SK-N-SH treated with all-trans-retinoic acid at 6 μM for 48 hours (cell line): ENCODE measurements around the gene PIK3R6.

Source experiments
- ATAC-seq: fragments of 200-7000 bp; cut with Tn5 transposase; 3 replicates; pipeline ENCODE4 v1.9.1; 2020; ENCODE audit warnings: mild to moderate bottlenecking, moderate library complexity
- ARNTL ChIP-seq: fragments of 450-650 bp; formaldehyde crosslinking; IDR thresholded peaks from 2 replicates; pipeline ENCODE4 v1.5.0; 2020; ENCODE audit warnings: low read depth, mild to moderate bottlenecking, moderate library complexity, borderline replicate concordance
- BACH2 ChIP-seq: fragments of 250-450 bp; sonication (Bioruptor Pico); IDR thresholded peaks from 2 replicates; pipeline ENCODE4 v1.9.0; 2021; ENCODE audit warnings: mild to moderate bottlenecking, borderline replicate concordance
- CREB5 ChIP-seq: fragments of 250-450 bp; sonication (Bioruptor Pico); IDR thresholded peaks from 2 replicates; pipeline ENCODE4 v1.5.1; 2020; ENCODE audit warnings: low read depth, mild to moderate bottlenecking, moderate library complexity
- CSRNP3 ChIP-seq: fragments of 250-450 bp; sonication (Bioruptor Pico); IDR thresholded peaks from 2 replicates; pipeline ENCODE4 v1.5.1; 2021; ENCODE audit warnings: mild to moderate bottlenecking, moderate library complexity
- ESRRG ChIP-seq: fragments of 250-450 bp; sonication (Bioruptor Pico); IDR thresholded peaks from 2 replicates; pipeline ENCODE4 v1.6.1; 2021; ENCODE audit warnings: mild to moderate bottlenecking
- GLIS3 ChIP-seq: fragments of 250-450 bp; sonication (Bioruptor Pico); IDR thresholded peaks from 2 replicates; pipeline ENCODE4 v1.5.0; 2020; ENCODE audit warnings: mild to moderate bottlenecking, moderate library complexity
- ISL1 ChIP-seq: fragments of 250-450 bp; sonication (Bioruptor Pico); IDR thresholded peaks from 2 replicates; pipeline ENCODE4 v2.1.2; 2022; ENCODE audit warnings: mild to moderate bottlenecking, moderate library complexity
- OSR1 ChIP-seq: fragments of 250-450 bp; sonication (Bioruptor Pico); IDR thresholded peaks from 2 replicates; pipeline ENCODE4 v1.8.0; 2022; ENCODE audit warnings: moderate library complexity, mild to moderate bottlenecking, inconsistent platforms
- PATZ1 ChIP-seq: fragments of 250-450 bp; sonication (Bioruptor Pico); IDR thresholded peaks from 2 replicates; pipeline ENCODE4 v1.8.0; 2020; ENCODE audit warnings: mild to moderate bottlenecking, moderate library complexity, borderline replicate concordance
- POU6F1 ChIP-seq: fragments of 250-450 bp; sonication (Bioruptor Pico); IDR thresholded peaks from 2 replicates; pipeline ENCODE4 v1.8.0; 2021; ENCODE audit warnings: low read depth, mild to moderate bottlenecking, moderate library complexity, borderline replicate concordance
- PPARA ChIP-seq: fragments of 250-450 bp; sonication (Bioruptor Pico); IDR thresholded peaks from 2 replicates; pipeline ENCODE4 v1.5.0; 2020; ENCODE audit warnings: mild to moderate bottlenecking, borderline replicate concordance
- RARB ChIP-seq: fragments of 250-450 bp; sonication (Bioruptor Pico); IDR thresholded peaks from 2 replicates; pipeline ENCODE4 v1.8.0; 2021; ENCODE audit warnings: mild to moderate bottlenecking, moderate library complexity
- TOX ChIP-seq: fragments of 250-450 bp; sonication (Bioruptor Pico); IDR thresholded peaks from 2 replicates; pipeline ENCODE4 v1.8.0; 2021; ENCODE audit warnings: mild to moderate bottlenecking, moderate library complexity, borderline replicate concordance
- ZC3H10 ChIP-seq: fragments of 250-450 bp; sonication (Bioruptor Pico); IDR thresholded peaks from 2 replicates; pipeline ENCODE4 v1.5.1; 2021; ENCODE audit warnings: mild to moderate bottlenecking, moderate library complexity
- ZFP3 ChIP-seq: fragments of 250-450 bp; sonication (Bioruptor Pico); IDR thresholded peaks from 2 replicates; pipeline ENCODE4 v1.5.0; 2020; ENCODE audit warnings: mild to moderate bottlenecking, moderate library complexity
- ZFP30 ChIP-seq: fragments of 450-650 bp; formaldehyde crosslinking; IDR thresholded peaks from 2 replicates; pipeline ENCODE4 v1.5.0; 2022; ENCODE audit warnings: mild to moderate bottlenecking, moderate library complexity
- ZNF565 ChIP-seq: fragments of 450-650 bp; formaldehyde crosslinking; conservative IDR thresholded peaks from 2 replicates; pipeline ENCODE4 v1.5.0; 2020; ENCODE audit warnings: low read depth, mild to moderate bottlenecking, moderate library complexity
- ZNF8 ChIP-seq: fragments of 450-650 bp; formaldehyde crosslinking; IDR thresholded peaks from 2 replicates; pipeline ENCODE4 v1.5.0; 2020; ENCODE audit warnings: mild to moderate bottlenecking, moderate library complexity

Gene PIK3R6

GRCh38 chr17:8870406-8871040 lies 3.0 kb upstream of the PIK3R6 start:
- ATAC-seq = no peak
- TF ChIP-seq PATZ1 (CRISPR knock-in tag) (no peak), ZNF8 (CRISPR knock-in tag) (no peak), POU6F1 (CRISPR knock-in tag) (no peak)

GRCh38 chr17:8869114-8869815 lies 1.8 kb upstream of the PIK3R6 start:
- TF ChIP-seq CREB5 (CRISPR knock-in tag) (no peak), TOX (CRISPR knock-in tag) (no peak), ZFP30 (CRISPR knock-in tag) (no peak), ZNF565 (CRISPR knock-in tag) (no peak)
- ATAC-seq = 0 out of 3 replicates have a peak, but pooled peaks have one; percentile 27

- ATAC-seq = no peak
- no peak for TF ChIP-seq ZFP30 (CRISPR knock-in tag)
- TF ChIP-seq GLIS3 = no peak
- TF ChIP-seq PATZ1 (CRISPR knock-in tag) = no peak
- TF ChIP-seq CREB5 (CRISPR knock-in tag) = no peak
- TF ChIP-seq ISL1 (CRISPR knock-in tag) = no peak
- TF ChIP-seq PPARA = no peak
- TF ChIP-seq RARB (CRISPR knock-in tag) = no peak
- no peak for TF ChIP-seq ZC3H10 (CRISPR knock-in tag)
- no peak for TF ChIP-seq ESRRG (CRISPR knock-in tag)
- no peak for TF ChIP-seq TOX (CRISPR knock-in tag)
- TF ChIP-seq ARNTL (CRISPR knock-in tag) = no peak
- no peak for TF ChIP-seq ZFP3 (CRISPR knock-in tag)
- TF ChIP-seq ZNF8 (CRISPR knock-in tag) = no peak
- no peak for TF ChIP-seq ZNF565 (CRISPR knock-in tag)
Observed at GRCh38 chr17:8868529-8868951, 1.1 kb upstream of the PIK3R6 start.

GRCh38 chr17:8868092-8868491 lies 618 bp upstream of the PIK3R6 start:
- no peak for TF ChIP-seq ZFP30 (CRISPR knock-in tag)
- TF ChIP-seq OSR1 = no peak
- no peak for TF ChIP-seq POU6F1 (CRISPR knock-in tag)
- no peak for TF ChIP-seq ARNTL (CRISPR knock-in tag)
- TF ChIP-seq ZFP3 (CRISPR knock-in tag) = no peak
- TF ChIP-seq CSRNP3 (CRISPR knock-in tag) = no peak
- TF ChIP-seq BACH2 (CRISPR knock-in tag) = no peak
- TF ChIP-seq ZC3H10 (CRISPR knock-in tag) = no peak
- no peak for ATAC-seq
